CD4-positive, alpha-beta T cell (primary cell): ENCODE results near the gene PGBD5. TPM values are rescaled to one million over a fixed set of nuclear protein-coding genes. Genes with fewer than 3 reads are reported as not detected.

ENCODE experiments used
- ATAC-seq: fragments of 200-7000 bp; cut with Tn5 transposase; one replicate; pipeline ENCODE4 v1.10.0; 2022; ENCODE audit warnings: mild to moderate bottlenecking; ENCODE audit not compliant: poor library complexity
- CTCF ChIA-PET: fragments of 350-600 bp; sonication (Branson Sonifier 250); formaldehyde crosslinking; loops from one replicate; lab custom pipeline; 2021; ENCODE audit warnings: antibody characterized with exemption, inconsistent platforms; lab: Charles Lee
- POLR2A ChIA-PET: fragments of 350-600 bp; sonication (Branson Sonifier 250); formaldehyde crosslinking; loops from one replicate; lab custom pipeline; 2021; ENCODE audit warnings: antibody characterized with exemption, inconsistent platforms; lab: Charles Lee
- DNase-seq, 14 experiments: peaks; one replicate each; pipeline ENCODE4 v3.0.0-alpha.2; 2013 to 2020; ENCODE audit warnings: mixed read lengths in 2 of 14
- H3K27ac ChIP-seq, 2 donors: one replicate each; pipeline versions ENCODE4 v1.5.1 to v1.7.0; 2013; ENCODE audit warnings: low read length in 2 of 2, low read depth in 1 of 2, mild to moderate bottlenecking in 1 of 2
- H3K27me3 ChIP-seq, 2 experiments: 1 replicate in 1 of 2; 2 replicates in 1 of 2; pipeline versions ENCODE4 v1.6.1 to v1.7.0; 2013; ENCODE audit warnings: low read length in 2 of 2, control low read depth in 1 of 2, mild to moderate bottlenecking in 1 of 2, moderate library complexity in 1 of 2; ENCODE audit not compliant: insufficient read depth in 2 of 2, control insufficient read depth in 1 of 2
- H3K36me3 ChIP-seq: one replicate; pipeline ENCODE4 v1.6.1; 2013; ENCODE audit warnings: low read length, control low read depth; ENCODE audit not compliant: insufficient read depth
- H3K4me1 ChIP-seq: one replicate; pipeline ENCODE4 v1.6.1; 2013; ENCODE audit warnings: low read length, control low read depth; ENCODE audit not compliant: insufficient read depth
- H3K4me3 ChIP-seq: one replicate; pipeline ENCODE4 v1.5.1; 2013; ENCODE audit warnings: mild to moderate bottlenecking, low read length, moderate library complexity
- H3K9me3 ChIP-seq, 2 experiments: 1 replicate in 1 of 2; 2 replicates in 1 of 2; pipeline versions ENCODE4 v1.6.1 to v1.7.0; 2013; ENCODE audit warnings: low read length in 2 of 2, mild to moderate bottlenecking in 2 of 2, control low read depth in 1 of 2, moderate library complexity in 1 of 2; ENCODE audit not compliant: control insufficient read depth in 1 of 2, insufficient read depth in 1 of 2
- H3K27ac Mint-ChIP-seq: one replicate; pipeline ENCODE4 v1.8.0; 2020; ENCODE audit warnings: mixed read lengths
- H3K27me3 Mint-ChIP-seq: one replicate; pipeline ENCODE4 v1.8.0; 2021; ENCODE audit warnings: mixed read lengths
- H3K36me3 Mint-ChIP-seq: one replicate; pipeline ENCODE4 v1.8.0; 2021; ENCODE audit warnings: low read depth, mixed read lengths
- H3K4me1 Mint-ChIP-seq: one replicate; pipeline ENCODE4 v1.8.0; 2021; ENCODE audit warnings: low read depth, mixed read lengths
- H3K4me3 Mint-ChIP-seq: one replicate; pipeline ENCODE4 v1.8.0; 2020; ENCODE audit warnings: mild to moderate bottlenecking, mixed read lengths
- H3K9me3 Mint-ChIP-seq: one replicate; pipeline ENCODE4 v1.8.0; 2020; ENCODE audit warnings: mixed read lengths
- CTCF ChIP-seq: fragments of 200-600 bp; IDR thresholded peaks from one replicate; pipeline ENCODE4 v1.8.0; 2022; ENCODE audit warnings: antibody characterized with exemption, mild to moderate bottlenecking
- intact Hi-C, 2 experiments: fragments of 100-400 bp; cut with DNase I in 1 of 2; cut with micrococcal nuclease in 1 of 2; formaldehyde crosslinking; loops; one replicate each; pipeline versions ENCODE4 v1.15.1 to v1.9.0; 2023 to 2025; cut with DNase I, micrococcal nuclease
- total RNA-seq, 174 experiments: library from RNA in 2 of 174; stranded (reverse) in 2 of 174; gene quantifications; one replicate each; pipeline ENCODE4 v1.2.3 and lab custom pipeline; 2021 to 2026

The PGBD5 gene
- total RNA-seq, 2 experiments from 2014 or later: not detected

- H3K4me3 ChIP-seq: no peak overlapping the region
- intact Hi-C loops: no loop called here
- DNase-seq (no peak), ATAC-seq (no peak)
- H3K27me3 Mint-ChIP-seq: peaks cover 20% of the 10 kb centered on the region
- peaks cover 0 to 3% of the 10 kb centered on the region in 2 experiments for H3K27me3 ChIP-seq
- no peaks in the 10 kb centered on the region for H3K36me3 Mint-ChIP-seq
- H3K4me1 Mint-ChIP-seq: no peaks in the 10 kb centered on the region
- ChIA-PET POLR2A (no interaction called here), CTCF (no interaction called here)
- no peak overlapping the region for H3K27ac ChIP-seq
- H3K4me3 Mint-ChIP-seq: no peak overlapping the region
- H3K27ac Mint-ChIP-seq: no peak overlapping the region
- no peak for TF ChIP-seq CTCF
- H3K9me3 Mint-ChIP-seq: no peaks in the 10 kb centered on the region
- H3K4me1 ChIP-seq: no peaks in the 10 kb centered on the region
- H3K9me3 ChIP-seq: peaks cover 0 to 18% of the 10 kb centered on the region in 2 experiments
- H3K36me3 ChIP-seq: no peaks in the 10 kb centered on the region
These were observed 38.3 kb downstream of the PGBD5 start for GRCh38 chr1:230387876-230388275.

- H3K4me3 ChIP-seq: no peak overlapping the region
- Mint-ChIP-seq H3K27ac (no peak overlapping the region), H3K4me1 (no peaks in the 10 kb centered on the region), H3K36me3 (no peaks in the 10 kb centered on the region), H3K9me3 (no peaks in the 10 kb centered on the region), H3K27me3 (peaks cover 25% of the 10 kb centered on the region), H3K4me3 (no peak overlapping the region)
- DNase-seq (no peak), ATAC-seq (no peak)
- intact Hi-C loops: no loop called here
- TF ChIP-seq CTCF: no peak
- POLR2A ChIA-PET: no interaction called here
- no peak overlapping the region for H3K27ac ChIP-seq
- CTCF ChIA-PET: no interaction called here
- H3K4me1 ChIP-seq: no peaks in the 10 kb centered on the region
- H3K27me3 ChIP-seq: peaks cover 0 to 3% of the 10 kb centered on the region in 2 experiments
- peaks cover 0 to 12% of the 10 kb centered on the region in 2 experiments for H3K9me3 ChIP-seq
- no peaks in the 10 kb centered on the region for H3K36me3 ChIP-seq
These were observed 38.8 kb downstream of the PGBD5 start for GRCh38 chr1:230387296-230387695.

GRCh38 chr1:230386637-230387262, 39.4 kb downstream of the PGBD5 start:
- Mint-ChIP-seq H3K4me1 (no peaks in the 10 kb centered on the region), H3K4me3 (no peak overlapping the region), H3K27me3 (peaks cover 29% of the 10 kb centered on the region), H3K36me3 (no peaks in the 10 kb centered on the region), H3K27ac (no peak overlapping the region), H3K9me3 (no peaks in the 10 kb centered on the region)
- intact Hi-C loops: no loop called here
- ChIA-PET CTCF (no interaction called here), POLR2A (no interaction called here)
- no peak for TF ChIP-seq CTCF
- ATAC-seq: no peak
- H3K4me1 ChIP-seq: no peaks in the 10 kb centered on the region
- DNase-seq: no peak
- H3K27me3 ChIP-seq: peaks cover 0 to 2% of the 10 kb centered on the region in 2 experiments
- peaks cover 0 to 7% of the 10 kb centered on the region in 2 experiments for H3K9me3 ChIP-seq
- no peak overlapping the region for H3K4me3 ChIP-seq
- H3K27ac ChIP-seq: no peak overlapping the region
- H3K36me3 ChIP-seq: no peaks in the 10 kb centered on the region
